ENCODE results near the gene CAMK2G.

The CAMK2G gene

DNA sequence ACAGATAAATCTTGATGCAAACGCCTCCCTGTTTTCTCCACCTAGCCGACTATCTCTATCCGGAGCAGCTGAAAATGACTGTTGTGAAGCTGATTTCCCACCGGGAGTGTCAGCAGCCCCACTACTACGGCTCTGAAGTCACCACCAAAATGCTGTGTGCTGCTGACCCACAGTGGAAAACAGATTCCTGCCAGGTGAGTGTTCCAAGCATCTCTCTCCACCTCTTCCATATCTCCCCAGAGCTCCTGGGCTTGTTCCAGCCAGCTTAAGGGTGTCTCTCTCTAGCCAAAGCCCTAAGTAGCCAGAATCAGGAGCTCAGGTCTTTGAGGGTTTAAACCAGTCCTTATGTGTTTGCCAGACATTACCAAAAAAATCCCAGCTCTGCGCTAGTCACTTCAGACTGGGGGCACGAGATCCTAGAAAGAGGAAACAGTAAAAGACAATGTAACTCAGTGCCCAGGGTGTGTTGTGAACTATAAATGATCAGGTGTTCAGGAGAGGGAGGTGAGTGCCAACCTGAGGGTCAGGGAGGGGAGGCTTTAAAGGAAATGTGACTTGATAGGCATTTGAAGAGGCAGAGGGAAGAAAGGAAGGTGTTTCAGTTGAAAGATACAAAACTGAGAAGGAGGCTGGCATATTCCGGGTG lies 41.0 kb upstream of the CAMK2G start (continued):
- TF ChIP-seq, protein P1, sequence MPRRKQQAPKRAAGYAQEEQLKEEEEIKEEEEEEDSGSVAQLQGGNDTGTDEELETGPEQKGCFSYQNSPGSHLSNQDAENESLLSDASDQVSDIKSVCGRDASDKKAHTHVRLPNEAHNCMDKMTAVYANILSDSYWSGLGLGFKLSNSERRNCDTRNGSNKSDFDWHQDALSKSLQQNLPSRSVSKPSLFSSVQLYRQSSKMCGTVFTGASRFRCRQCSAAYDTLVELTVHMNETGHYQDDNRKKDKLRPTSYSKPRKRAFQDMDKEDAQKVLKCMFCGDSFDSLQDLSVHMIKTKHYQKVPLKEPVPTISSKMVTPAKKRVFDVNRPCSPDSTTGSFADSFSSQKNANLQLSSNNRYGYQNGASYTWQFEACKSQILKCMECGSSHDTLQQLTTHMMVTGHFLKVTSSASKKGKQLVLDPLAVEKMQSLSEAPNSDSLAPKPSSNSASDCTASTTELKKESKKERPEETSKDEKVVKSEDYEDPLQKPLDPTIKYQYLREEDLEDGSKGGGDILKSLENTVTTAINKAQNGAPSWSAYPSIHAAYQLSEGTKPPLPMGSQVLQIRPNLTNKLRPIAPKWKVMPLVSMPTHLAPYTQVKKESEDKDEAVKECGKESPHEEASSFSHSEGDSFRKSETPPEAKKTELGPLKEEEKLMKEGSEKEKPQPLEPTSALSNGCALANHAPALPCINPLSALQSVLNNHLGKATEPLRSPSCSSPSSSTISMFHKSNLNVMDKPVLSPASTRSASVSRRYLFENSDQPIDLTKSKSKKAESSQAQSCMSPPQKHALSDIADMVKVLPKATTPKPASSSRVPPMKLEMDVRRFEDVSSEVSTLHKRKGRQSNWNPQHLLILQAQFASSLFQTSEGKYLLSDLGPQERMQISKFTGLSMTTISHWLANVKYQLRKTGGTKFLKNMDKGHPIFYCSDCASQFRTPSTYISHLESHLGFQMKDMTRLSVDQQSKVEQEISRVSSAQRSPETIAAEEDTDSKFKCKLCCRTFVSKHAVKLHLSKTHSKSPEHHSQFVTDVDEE (CRISPR knock-in tag; IDR thresholded peaks at IDR 0.05), result no peak
- TF ChIP-seq ISL1 (CRISPR knock-in tag; IDR thresholded peaks at IDR 0.05) (no peak), ZNF70 (CRISPR knock-in tag; IDR thresholded peaks at IDR 0.05) (no peak)

DNA sequence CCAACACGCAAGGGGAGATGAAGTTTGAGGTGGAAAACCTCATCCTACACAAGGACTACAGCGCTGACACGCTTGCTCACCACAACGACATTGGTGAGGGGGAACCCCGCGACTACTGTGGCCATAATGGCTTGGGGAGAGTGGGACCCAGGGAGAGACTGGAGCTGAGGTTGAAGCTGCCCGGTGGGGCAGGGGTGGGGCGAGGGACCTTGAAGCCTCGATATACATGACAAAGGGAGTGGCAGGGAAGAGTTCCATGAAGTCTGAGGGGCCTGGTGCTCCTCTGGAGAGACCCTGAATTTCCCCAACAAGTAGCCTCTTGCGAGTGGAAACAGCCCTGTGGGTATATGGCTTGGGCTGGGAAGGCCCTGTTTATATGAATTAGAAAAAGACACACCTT lies 39.7 kb upstream of the CAMK2G start:
- no peak for ATAC-seq
- no peak for TF ChIP-seq ZNF70 (CRISPR knock-in tag; IDR thresholded peaks at IDR 0.05)
- TF ChIP-seq CSDC2 (CRISPR knock-in tag; IDR thresholded peaks at IDR 0.05), result no peak
- TF ChIP-seq GLIS3 (CRISPR knock-in tag; IDR thresholded peaks at IDR 0.05), result no peak
- no peak for TF ChIP-seq ZFP3 (CRISPR knock-in tag; IDR thresholded peaks at IDR 0.05)
- no peak for TF ChIP-seq TCF4 (CRISPR knock-in tag; IDR thresholded peaks at IDR 0.05; ENCODE audit: borderline replicate concordance)
- TF ChIP-seq ARNTL (CRISPR knock-in tag; IDR thresholded peaks at IDR 0.05; ENCODE audit: borderline replicate concordance, low read depth), result no peak
- TF ChIP-seq, protein P2, sequence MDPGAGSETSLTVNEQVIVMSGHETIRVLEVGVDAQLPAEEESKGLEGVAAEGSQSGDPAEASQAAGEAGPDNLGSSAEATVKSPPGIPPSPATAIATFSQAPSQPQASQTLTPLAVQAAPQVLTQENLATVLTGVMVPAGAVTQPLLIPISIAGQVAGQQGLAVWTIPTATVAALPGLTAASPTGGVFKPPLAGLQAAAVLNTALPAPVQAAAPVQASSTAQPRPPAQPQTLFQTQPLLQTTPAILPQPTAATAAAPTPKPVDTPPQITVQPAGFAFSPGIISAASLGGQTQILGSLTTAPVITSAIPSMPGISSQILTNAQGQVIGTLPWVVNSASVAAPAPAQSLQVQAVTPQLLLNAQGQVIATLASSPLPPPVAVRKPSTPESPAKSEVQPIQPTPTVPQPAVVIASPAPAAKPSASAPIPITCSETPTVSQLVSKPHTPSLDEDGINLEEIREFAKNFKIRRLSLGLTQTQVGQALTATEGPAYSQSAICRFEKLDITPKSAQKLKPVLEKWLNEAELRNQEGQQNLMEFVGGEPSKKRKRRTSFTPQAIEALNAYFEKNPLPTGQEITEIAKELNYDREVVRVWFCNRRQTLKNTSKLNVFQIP (CRISPR knock-in tag; IDR thresholded peaks at IDR 0.05; ENCODE audit: borderline replicate concordance, low read depth), result no peak
- TF ChIP-seq, protein P3, sequence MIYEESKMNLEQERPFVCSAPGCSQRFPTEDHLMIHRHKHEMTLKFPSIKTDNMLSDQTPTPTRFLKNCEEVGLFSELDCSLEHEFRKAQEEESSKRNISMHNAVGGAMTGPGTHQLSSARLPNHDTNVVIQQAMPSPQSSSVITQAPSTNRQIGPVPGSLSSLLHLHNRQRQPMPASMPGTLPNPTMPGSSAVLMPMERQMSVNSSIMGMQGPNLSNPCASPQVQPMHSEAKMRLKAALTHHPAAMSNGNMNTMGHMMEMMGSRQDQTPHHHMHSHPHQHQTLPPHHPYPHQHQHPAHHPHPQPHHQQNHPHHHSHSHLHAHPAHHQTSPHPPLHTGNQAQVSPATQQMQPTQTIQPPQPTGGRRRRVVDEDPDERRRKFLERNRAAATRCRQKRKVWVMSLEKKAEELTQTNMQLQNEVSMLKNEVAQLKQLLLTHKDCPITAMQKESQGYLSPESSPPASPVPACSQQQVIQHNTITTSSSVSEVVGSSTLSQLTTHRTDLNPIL (CRISPR knock-in tag; IDR thresholded peaks at IDR 0.05; ENCODE audit: low read depth), result no peak
- no peak for TF ChIP-seq BACH2 (CRISPR knock-in tag; IDR thresholded peaks at IDR 0.05; ENCODE audit: borderline replicate concordance)
- no peak for TF ChIP-seq ZFP30 (CRISPR knock-in tag; IDR thresholded peaks at IDR 0.05)

DNA sequence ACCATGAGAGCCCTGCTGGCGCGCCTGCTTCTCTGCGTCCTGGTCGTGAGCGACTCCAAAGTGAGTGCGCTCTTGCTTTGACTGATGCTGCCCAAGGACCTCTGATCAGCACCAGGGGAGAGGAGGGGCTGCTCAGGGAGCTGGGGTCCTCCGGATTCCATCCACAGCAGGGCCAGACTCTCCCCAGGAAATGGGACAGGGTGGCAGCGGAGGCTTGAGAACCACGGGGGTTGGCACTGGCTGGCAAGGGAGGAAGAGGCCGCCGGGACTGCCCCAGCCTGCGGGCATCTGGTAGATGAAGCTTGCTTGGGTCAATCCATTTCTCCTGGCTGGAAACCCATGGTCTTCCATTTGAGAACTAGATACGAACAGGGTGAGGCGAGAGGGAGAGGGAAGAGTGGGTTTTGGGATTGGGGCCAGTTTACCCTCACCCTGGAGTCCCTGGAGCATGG lies 37.2 kb upstream of the CAMK2G start:
- TF ChIP-seq, protein P4, sequence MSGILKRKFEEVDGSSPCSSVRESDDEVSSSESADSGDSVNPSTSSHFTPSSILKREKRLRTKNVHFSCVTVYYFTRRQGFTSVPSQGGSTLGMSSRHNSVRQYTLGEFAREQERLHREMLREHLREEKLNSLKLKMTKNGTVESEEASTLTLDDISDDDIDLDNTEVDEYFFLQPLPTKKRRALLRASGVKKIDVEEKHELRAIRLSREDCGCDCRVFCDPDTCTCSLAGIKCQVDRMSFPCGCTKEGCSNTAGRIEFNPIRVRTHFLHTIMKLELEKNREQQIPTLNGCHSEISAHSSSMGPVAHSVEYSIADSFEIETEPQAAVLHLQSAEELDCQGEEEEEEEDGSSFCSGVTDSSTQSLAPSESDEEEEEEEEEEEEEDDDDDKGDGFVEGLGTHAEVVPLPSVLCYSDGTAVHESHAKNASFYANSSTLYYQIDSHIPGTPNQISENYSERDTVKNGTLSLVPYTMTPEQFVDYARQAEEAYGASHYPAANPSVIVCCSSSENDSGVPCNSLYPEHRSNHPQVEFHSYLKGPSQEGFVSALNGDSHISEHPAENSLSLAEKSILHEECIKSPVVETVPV (CRISPR knock-in tag; IDR thresholded peaks at IDR 0.05), result no peak
- TF ChIP-seq BACH2 (CRISPR knock-in tag; IDR thresholded peaks at IDR 0.05; ENCODE audit: borderline replicate concordance), result no peak
- TF ChIP-seq, protein P2 (CRISPR knock-in tag; IDR thresholded peaks at IDR 0.05; ENCODE audit: borderline replicate concordance, low read depth), result no peak
- TF ChIP-seq SNAI2 (CRISPR knock-in tag; IDR thresholded peaks at IDR 0.05), result no peak
- no peak for TF ChIP-seq ZNF8 (CRISPR knock-in tag; IDR thresholded peaks at IDR 0.05)
- no peak for TF ChIP-seq ZNF70 (CRISPR knock-in tag; IDR thresholded peaks at IDR 0.05)
- TF ChIP-seq ESRRG (CRISPR knock-in tag; IDR thresholded peaks at IDR 0.05), result no peak
- TF ChIP-seq, protein P1 (CRISPR knock-in tag; IDR thresholded peaks at IDR 0.05), result no peak
- TF ChIP-seq ARNTL (CRISPR knock-in tag; IDR thresholded peaks at IDR 0.05; ENCODE audit: borderline replicate concordance, low read depth), result no peak
- no peak for TF ChIP-seq ZFP3 (CRISPR knock-in tag; IDR thresholded peaks at IDR 0.05)
- TF ChIP-seq TCF4 (CRISPR knock-in tag; IDR thresholded peaks at IDR 0.05; ENCODE audit: borderline replicate concordance), result no peak
- TF ChIP-seq, protein P5, sequence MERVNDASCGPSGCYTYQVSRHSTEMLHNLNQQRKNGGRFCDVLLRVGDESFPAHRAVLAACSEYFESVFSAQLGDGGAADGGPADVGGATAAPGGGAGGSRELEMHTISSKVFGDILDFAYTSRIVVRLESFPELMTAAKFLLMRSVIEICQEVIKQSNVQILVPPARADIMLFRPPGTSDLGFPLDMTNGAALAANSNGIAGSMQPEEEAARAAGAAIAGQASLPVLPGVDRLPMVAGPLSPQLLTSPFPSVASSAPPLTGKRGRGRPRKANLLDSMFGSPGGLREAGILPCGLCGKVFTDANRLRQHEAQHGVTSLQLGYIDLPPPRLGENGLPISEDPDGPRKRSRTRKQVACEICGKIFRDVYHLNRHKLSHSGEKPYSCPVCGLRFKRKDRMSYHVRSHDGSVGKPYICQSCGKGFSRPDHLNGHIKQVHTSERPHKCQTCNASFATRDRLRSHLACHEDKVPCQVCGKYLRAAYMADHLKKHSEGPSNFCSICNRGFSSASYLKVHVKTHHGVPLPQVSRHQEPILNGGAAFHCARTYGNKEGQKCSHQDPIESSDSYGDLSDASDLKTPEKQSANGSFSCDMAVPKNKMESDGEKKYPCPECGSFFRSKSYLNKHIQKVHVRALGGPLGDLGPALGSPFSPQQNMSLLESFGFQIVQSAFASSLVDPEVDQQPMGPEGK (CRISPR knock-in tag; IDR thresholded peaks at IDR 0.05; ENCODE audit: borderline replicate concordance), result no peak
- TF ChIP-seq TOX (CRISPR knock-in tag; IDR thresholded peaks at IDR 0.05; ENCODE audit: borderline replicate concordance), result no peak
- TF ChIP-seq ZFP30 (CRISPR knock-in tag; IDR thresholded peaks at IDR 0.05), result no peak
- TF ChIP-seq GLIS3 (CRISPR knock-in tag; IDR thresholded peaks at IDR 0.05), result no peak
- TF ChIP-seq RARB (CRISPR knock-in tag; IDR thresholded peaks at IDR 0.05), result no peak
- no peak; the same call in 2 of the 3 replicates for ATAC-seq
